Neural cell (in vitro differentiated cells): Measurements from ENCODE around the gene MAP1LC3B2. TPM values are rescaled to one million over a fixed set of nuclear protein-coding genes. Genes with fewer than 3 reads are reported as not detected.

Source experiments
- H2AFZ ChIP-seq: fragments of 200-600, 300-800 bp; sonication (generic), shearing (Covaris generic); 2 replicates; pipeline ENCODE4 v1.6.0; 2014; ENCODE audit warnings: low read depth, mild to moderate bottlenecking, antibody characterized with exemption, low read length, moderate library complexity
- H3F3A ChIP-seq: fragments of 200-600 bp; shearing (Covaris generic); 2 replicates; pipeline ENCODE4 v1.6.1; 2016; ENCODE audit warnings: mild to moderate bottlenecking, moderate library complexity, mixed read lengths, antibody characterized with exemption, low read length; ENCODE audit not compliant: insufficient read depth, poor library complexity, severe bottlenecking
- H3K27ac ChIP-seq: fragments of 200-600, 300-800 bp; sonication (generic), shearing (Covaris generic); 2 replicates; pipeline ENCODE4 v1.5.1; 2014; ENCODE audit warnings: mild to moderate bottlenecking, low read length, moderate library complexity
- H3K27me3 ChIP-seq: fragments of 300-800, 200-600 bp; sonication (generic), shearing (Covaris generic); 2 replicates; pipeline ENCODE4 v1.6.0; 2014; ENCODE audit warnings: mild to moderate bottlenecking, low read depth, low read length, moderate library complexity; ENCODE audit not compliant: insufficient read depth
- H3K36me3 ChIP-seq: fragments of 300-800, 200-600 bp; sonication (generic), shearing (Covaris generic); 2 replicates; pipeline ENCODE4 v1.5.1; 2014; ENCODE audit warnings: mild to moderate bottlenecking, antibody characterized with exemption, low read length, moderate library complexity; ENCODE audit not compliant: insufficient read depth
- H3K4me2 ChIP-seq: fragments of 300-800, 200-600 bp; sonication (generic), shearing (Covaris generic); 2 replicates; pipeline ENCODE4 v1.6.0; 2014; ENCODE audit warnings: mild to moderate bottlenecking, low read length
- H3K4me3 ChIP-seq: fragments of 300-800, 200-600 bp; sonication (generic), shearing (Covaris generic); 2 replicates; pipeline ENCODE4 v1.5.1; 2014; ENCODE audit warnings: mild to moderate bottlenecking, low read length, moderate library complexity
- H3K79me2 ChIP-seq: fragments of 200-600 bp; shearing (Covaris generic); replicated peaks from 2 replicates; pipeline ENCODE4 v1.6.0; 2014; ENCODE audit warnings: mild to moderate bottlenecking, low read length, moderate library complexity; ENCODE audit not compliant: insufficient read depth
- H3K9ac ChIP-seq: fragments of 300-800, 200-600 bp; sonication (generic), shearing (Covaris generic); 2 replicates; pipeline ENCODE4 v1.6.1; 2016; ENCODE audit warnings: mild to moderate bottlenecking, low read length, mixed read lengths
- H3K9me2 ChIP-seq: fragments of 200-600 bp; shearing (Covaris generic); 2 replicates; pipeline ENCODE4 v1.6.1; 2016; ENCODE audit warnings: mild to moderate bottlenecking, low read length, mixed read lengths; ENCODE audit not compliant: insufficient read depth
- H3K9me3 ChIP-seq: fragments of 200-600, 300-800 bp; sonication (generic), shearing (Covaris generic); 2 replicates; pipeline ENCODE4 v1.6.1; 2016; ENCODE audit warnings: mild to moderate bottlenecking, mixed run types, low read length, moderate library complexity, mixed read lengths
- H4K20me1 ChIP-seq: fragments of 200-600 bp; shearing (Covaris generic); 2 replicates; pipeline ENCODE4 v1.6.1; 2016; ENCODE audit warnings: mild to moderate bottlenecking, mixed run types; ENCODE audit not compliant: insufficient read depth
- EP300 ChIP-seq: fragments of 450-650 bp; conservative IDR thresholded peaks from 2 replicates; pipeline ENCODE4 v1.6.1; 2014; ENCODE audit warnings: antibody characterized with exemption, mild to moderate bottlenecking, moderate library complexity; ENCODE audit not compliant: poor library complexity, severe bottlenecking
- EZH2 ChIP-seq: fragments of 200-600, 300-800 bp; shearing (Covaris generic), sonication (generic); IDR thresholded peaks from 2 replicates; pipeline ENCODE4 v1.6.1; 2014; ENCODE audit warnings: antibody characterized with exemption, low read length, borderline replicate concordance, mild to moderate bottlenecking; ENCODE audit not compliant: insufficient read depth, poor library complexity, severe bottlenecking
- MXI1 ChIP-seq: fragments of 450-650 bp; conservative IDR thresholded peaks from 2 replicates; pipeline ENCODE4 v1.6.1; 2014; ENCODE audit warnings: antibody characterized with exemption, mild to moderate bottlenecking; ENCODE audit not compliant: poor library complexity, severe bottlenecking
- POLR2AphosphoS5 ChIP-seq: IDR thresholded peaks from 2 replicates; pipeline ENCODE4 v1.6.1; 2012
- RAD21 ChIP-seq: fragments of 450-650 bp; conservative IDR thresholded peaks from 2 replicates; pipeline ENCODE4 v1.6.1; 2014; ENCODE audit warnings: antibody characterized with exemption, mild to moderate bottlenecking, moderate library complexity
- SMC3 ChIP-seq: fragments of 450-650 bp; conservative IDR thresholded peaks from 2 replicates; pipeline ENCODE4 v1.6.1; 2014; ENCODE audit warnings: antibody characterized with exemption, mild to moderate bottlenecking, moderate library complexity; ENCODE audit not compliant: poor library complexity
- TAF1 ChIP-seq: IDR thresholded peaks from 2 replicates; pipeline ENCODE4 v1.6.1; 2012; ENCODE audit warnings: low read depth
- polyA plus RNA-seq: library from polyadenylated mRNA; depleted of rRNA; stranded (reverse); fragments of >200 nt; gene quantifications from 2 replicates; pipeline ENCODE4 v1.2.3, GENCODE V29; 2014
- TF ChIP-seq, protein P1 (sequence below): fragments of 450-650 bp; IDR thresholded peaks from 2 replicates; pipeline ENCODE4 v1.5.1; 2014; ENCODE audit warnings: antibody characterized with exemption, mild to moderate bottlenecking, moderate library complexity; ENCODE audit not compliant: poor library complexity, severe bottlenecking
- TF ChIP-seq, protein P2 (sequence below): IDR thresholded peaks from 2 replicates; pipeline ENCODE4 v1.6.1; 2012; ENCODE audit warnings: borderline replicate concordance

Gene MAP1LC3B2
- polyA plus RNA-seq, 1 donor from 2014 or later: 3.9 TPM

DNA sequence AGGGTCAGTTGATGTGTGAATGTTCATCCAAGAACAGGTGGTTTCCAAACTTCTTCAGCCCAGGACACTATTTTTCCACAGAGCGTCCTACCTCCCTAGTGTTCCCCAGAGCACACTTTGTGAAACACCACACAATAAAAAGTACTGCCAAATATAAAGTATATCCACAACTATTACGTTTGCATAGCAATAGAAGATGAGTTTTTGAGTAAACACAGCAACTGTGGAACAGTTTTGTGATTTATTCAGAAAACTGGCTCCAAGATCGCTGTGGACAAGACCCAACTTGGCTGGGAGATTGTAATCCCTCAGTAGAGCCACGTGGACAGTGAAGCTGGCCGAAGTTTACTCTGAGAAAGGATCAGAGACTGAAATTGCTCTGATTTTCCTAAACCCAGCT, 14.5 kb upstream of the MAP1LC3B2 start:
- H3K9me3 ChIP-seq: no peaks in the 10 kb centered on the region
- H3K9me2 ChIP-seq: no peaks in the 10 kb centered on the region
- no peak for TF ChIP-seq EP300
- TF ChIP-seq EZH2: no peak
- TF ChIP-seq TAF1: no peak
- TF ChIP-seq POLR2AphosphoS5: no peak
- no peak for TF ChIP-seq RAD21
- TF ChIP-seq MXI1: no peak
- no peak for TF ChIP-seq SMC3
- TF ChIP-seq, protein P1, sequence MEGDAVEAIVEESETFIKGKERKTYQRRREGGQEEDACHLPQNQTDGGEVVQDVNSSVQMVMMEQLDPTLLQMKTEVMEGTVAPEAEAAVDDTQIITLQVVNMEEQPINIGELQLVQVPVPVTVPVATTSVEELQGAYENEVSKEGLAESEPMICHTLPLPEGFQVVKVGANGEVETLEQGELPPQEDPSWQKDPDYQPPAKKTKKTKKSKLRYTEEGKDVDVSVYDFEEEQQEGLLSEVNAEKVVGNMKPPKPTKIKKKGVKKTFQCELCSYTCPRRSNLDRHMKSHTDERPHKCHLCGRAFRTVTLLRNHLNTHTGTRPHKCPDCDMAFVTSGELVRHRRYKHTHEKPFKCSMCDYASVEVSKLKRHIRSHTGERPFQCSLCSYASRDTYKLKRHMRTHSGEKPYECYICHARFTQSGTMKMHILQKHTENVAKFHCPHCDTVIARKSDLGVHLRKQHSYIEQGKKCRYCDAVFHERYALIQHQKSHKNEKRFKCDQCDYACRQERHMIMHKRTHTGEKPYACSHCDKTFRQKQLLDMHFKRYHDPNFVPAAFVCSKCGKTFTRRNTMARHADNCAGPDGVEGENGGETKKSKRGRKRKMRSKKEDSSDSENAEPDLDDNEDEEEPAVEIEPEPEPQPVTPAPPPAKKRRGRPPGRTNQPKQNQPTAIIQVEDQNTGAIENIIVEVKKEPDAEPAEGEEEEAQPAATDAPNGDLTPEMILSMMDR: no peak
- TF ChIP-seq, protein P2, sequence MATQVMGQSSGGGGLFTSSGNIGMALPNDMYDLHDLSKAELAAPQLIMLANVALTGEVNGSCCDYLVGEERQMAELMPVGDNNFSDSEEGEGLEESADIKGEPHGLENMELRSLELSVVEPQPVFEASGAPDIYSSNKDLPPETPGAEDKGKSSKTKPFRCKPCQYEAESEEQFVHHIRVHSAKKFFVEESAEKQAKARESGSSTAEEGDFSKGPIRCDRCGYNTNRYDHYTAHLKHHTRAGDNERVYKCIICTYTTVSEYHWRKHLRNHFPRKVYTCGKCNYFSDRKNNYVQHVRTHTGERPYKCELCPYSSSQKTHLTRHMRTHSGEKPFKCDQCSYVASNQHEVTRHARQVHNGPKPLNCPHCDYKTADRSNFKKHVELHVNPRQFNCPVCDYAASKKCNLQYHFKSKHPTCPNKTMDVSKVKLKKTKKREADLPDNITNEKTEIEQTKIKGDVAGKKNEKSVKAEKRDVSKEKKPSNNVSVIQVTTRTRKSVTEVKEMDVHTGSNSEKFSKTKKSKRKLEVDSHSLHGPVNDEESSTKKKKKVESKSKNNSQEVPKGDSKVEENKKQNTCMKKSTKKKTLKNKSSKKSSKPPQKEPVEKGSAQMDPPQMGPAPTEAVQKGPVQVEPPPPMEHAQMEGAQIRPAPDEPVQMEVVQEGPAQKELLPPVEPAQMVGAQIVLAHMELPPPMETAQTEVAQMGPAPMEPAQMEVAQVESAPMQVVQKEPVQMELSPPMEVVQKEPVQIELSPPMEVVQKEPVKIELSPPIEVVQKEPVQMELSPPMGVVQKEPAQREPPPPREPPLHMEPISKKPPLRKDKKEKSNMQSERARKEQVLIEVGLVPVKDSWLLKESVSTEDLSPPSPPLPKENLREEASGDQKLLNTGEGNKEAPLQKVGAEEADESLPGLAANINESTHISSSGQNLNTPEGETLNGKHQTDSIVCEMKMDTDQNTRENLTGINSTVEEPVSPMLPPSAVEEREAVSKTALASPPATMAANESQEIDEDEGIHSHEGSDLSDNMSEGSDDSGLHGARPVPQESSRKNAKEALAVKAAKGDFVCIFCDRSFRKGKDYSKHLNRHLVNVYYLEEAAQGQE: no peak
- H4K20me1 ChIP-seq: no peaks in the 10 kb centered on the region
- no peak overlapping the region for H3K4me2 ChIP-seq
- no peaks in the 10 kb centered on the region for H3K27me3 ChIP-seq
- no peak overlapping the region for H3K9ac ChIP-seq
- H3K27ac ChIP-seq: no peak overlapping the region
- no peak overlapping the region for H2AFZ ChIP-seq
- no peaks in the 10 kb centered on the region for H3K79me2 ChIP-seq
- no peaks in the 10 kb centered on the region for H3K36me3 ChIP-seq
- H3F3A ChIP-seq: no peaks in the 10 kb centered on the region
- no peak overlapping the region for H3K4me3 ChIP-seq

DNA sequence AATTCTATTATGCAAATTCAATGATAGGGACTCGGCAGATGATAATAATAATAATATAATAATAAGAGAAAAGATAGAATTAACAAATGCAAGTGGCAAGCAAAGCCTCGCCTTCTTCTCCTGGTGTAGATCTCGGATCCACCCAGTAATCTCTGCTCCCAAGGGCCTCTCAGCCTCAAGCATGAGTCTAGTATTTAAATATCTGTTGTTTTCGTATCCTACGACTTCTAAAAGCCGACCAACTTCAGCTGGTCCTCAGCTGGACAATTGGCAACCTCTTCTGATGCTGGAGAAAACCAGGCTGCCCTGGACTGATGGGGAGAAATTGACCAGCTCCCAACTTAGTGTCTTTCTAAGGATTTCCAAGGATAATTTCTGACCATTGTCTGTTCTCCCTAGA, 14.0 kb upstream of the MAP1LC3B2 start:
- no peaks in the 10 kb centered on the region for H3K9me3 ChIP-seq
- no peak overlapping the region for H3K4me3 ChIP-seq
- no peak overlapping the region for H3K9ac ChIP-seq
- no peaks in the 10 kb centered on the region for H3K79me2 ChIP-seq
- no peaks in the 10 kb centered on the region for H4K20me1 ChIP-seq
- no peak overlapping the region for H3K4me2 ChIP-seq
- H2AFZ ChIP-seq: no peak overlapping the region
- no peaks in the 10 kb centered on the region for H3K27me3 ChIP-seq
- no peaks in the 10 kb centered on the region for H3F3A ChIP-seq
- TF ChIP-seq EP300: no peak
- H3K36me3 ChIP-seq: no peaks in the 10 kb centered on the region
- no peak overlapping the region for H3K27ac ChIP-seq
- no peaks in the 10 kb centered on the region for H3K9me2 ChIP-seq

DNA sequence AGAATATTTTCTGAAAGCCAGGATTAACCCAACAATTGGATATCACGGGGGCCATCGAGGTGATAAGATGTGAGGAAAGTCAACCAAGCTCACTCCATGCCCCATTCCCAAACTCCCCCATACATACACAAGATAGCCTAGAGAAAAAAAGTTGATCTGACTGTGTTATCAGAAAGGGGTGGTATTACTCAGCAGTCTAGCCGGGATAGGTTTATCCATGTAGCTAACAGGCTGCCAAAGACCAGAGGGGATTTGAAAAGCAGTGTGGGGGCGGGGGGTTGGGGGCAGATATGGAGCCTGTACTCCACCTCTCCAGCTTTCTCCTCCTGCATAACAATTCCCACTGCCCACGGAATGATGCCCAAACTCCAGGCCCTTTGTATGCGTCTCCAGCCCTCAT, 13.2 kb upstream of the MAP1LC3B2 start:
- Histone ChIP-seq H3K36me3 (no peaks in the 10 kb centered on the region), H3K9me3 (no peaks in the 10 kb centered on the region), H3K9me2 (no peaks in the 10 kb centered on the region), H3F3A (no peaks in the 10 kb centered on the region), H3K4me2 (no peak overlapping the region), H3K9ac (no peak overlapping the region), H2AFZ (no peak overlapping the region), H3K4me3 (no peak overlapping the region), H4K20me1 (no peaks in the 10 kb centered on the region), H3K79me2 (no peaks in the 10 kb centered on the region), H3K27me3 (no peaks in the 10 kb centered on the region), H3K27ac (no peak overlapping the region)
- TF ChIP-seq, protein P2: no peak
- TF ChIP-seq POLR2AphosphoS5 (no peak), TAF1 (no peak), RAD21 (no peak), EP300 (no peak), SMC3 (no peak), EZH2 (no peak), MXI1 (no peak)
- TF ChIP-seq, protein P1: no peak
